AG04449 (cell line): ENCODE results near the gene SOWAHC.
"Not testable (repeated sequence)": the region's sequence is repeated elsewhere in the genome, so short reads cannot be mapped to it uniquely, and the experiment has no call there.

Experiments
- CTCF ChIA-PET: fragments of 350-600 bp; formaldehyde crosslinking; extraction: SDS; loops from one replicate; lab custom pipeline; 2021; ENCODE audit warnings: antibody characterized with exemption; lab: Yijun Ruan, JAX
- POLR2A ChIA-PET: fragments of 400-600, 350-600 bp; formaldehyde crosslinking; extraction: SDS; loops from one replicate; lab custom pipeline; 2020; ENCODE audit warnings: antibody characterized with exemption, inconsistent platforms; lab: Yijun Ruan, JAX
- DNase-seq: peaks from one replicate; pipeline ENCODE4 v3.0.0-alpha.2; 2010; ENCODE audit warnings: low read depth, low spot score
- H3K4me3 ChIP-seq: 2 replicates; pipeline ENCODE4 v1.5.1; 2011; ENCODE audit warnings: low read depth, mild to moderate bottlenecking, control low read depth, low read length
- TF ChIP-seq, protein P1 (sequence below): IDR thresholded peaks from one replicate; pipeline ENCODE4 v1.5.1; 2011; ENCODE audit warnings: mild to moderate bottlenecking, moderate library complexity, low read length, control low read depth, inconsistent platforms; ENCODE audit not compliant: insufficient read depth; ENCODE audit errors: missing control alignments

SOWAHC gene, protein sequence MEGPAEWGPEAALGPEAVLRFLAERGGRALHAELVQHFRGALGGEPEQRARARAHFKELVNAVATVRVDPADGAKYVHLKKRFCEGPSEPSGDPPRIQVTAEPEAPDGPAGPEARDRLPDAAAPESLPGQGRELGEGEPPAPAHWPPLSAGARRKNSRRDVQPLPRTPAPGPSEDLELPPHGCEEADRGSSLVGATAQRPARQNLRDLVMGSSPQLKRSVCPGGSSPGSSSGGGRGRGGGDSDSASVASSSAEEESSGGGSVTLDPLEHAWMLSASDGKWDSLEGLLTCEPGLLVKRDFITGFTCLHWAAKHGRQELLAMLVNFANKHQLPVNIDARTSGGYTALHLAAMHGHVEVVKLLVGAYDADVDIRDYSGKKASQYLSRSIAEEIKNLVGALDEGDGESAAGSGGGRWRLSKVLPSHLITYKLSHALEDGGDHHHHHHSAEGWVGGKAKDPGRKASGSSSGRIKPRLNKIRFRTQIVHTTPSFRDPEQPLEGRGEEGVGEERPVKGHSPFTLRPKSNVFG

DNA sequence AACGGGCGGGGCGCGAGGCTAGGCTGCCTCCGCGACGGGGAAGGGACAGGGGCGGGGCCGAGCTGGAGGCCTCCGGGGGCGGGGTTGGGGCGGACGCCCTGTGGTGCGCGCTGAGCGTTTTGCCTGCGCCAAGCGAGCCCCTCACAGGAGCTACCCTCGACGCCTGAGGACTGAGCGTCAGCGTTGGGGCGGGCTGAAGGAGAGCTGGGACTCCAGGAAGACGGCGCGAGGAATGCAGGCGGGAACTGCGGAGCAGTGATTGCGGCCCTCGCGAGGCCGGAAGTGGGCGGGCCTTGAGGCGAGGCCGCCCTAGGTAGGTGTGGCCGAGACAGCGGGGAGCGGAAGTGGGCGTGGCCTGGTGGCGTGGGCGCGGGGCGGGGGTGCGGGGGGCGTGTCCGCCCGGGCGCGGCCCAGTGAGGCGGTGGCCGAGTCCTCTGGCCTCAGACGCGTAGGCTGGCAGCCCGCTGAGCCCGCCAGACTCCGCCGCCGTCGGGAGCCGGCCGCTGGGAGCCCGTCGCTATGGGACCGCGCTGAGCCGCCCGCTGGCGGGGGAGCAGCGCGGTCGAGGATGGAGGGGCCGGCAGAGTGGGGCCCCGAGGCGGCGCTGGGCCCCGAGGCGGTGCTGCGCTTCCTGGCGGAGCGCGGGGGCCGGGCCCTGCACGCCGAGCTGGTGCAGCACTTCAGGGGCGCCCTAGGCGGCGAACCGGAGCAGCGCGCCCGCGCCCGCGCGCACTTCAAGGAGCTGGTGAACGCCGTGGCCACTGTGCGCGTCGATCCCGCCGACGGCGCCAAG lies at the start of gene SOWAHC, which contains the start of gene SEPTIN10:
Gene SOWAHC, plus strand, starts transcription at position 443 of the 793 bp plus-strand sequence. Its CDS starts 126 bp downstream, at position 569.
Gene SEPTIN10, minus strand, starts transcription at position 45 of the 793 bp plus-strand sequence. CDS start 139 bp downstream, outside the sequence.
- peak; percentile 95 for DNase-seq
- H3K4me3 ChIP-seq: peak within 1 kb of the TSS; percentile 74
- ChIA-PET POLR2A (interaction anchor here (0.5 to 1.2 kb wide), 9 partner anchors 9 to 276 kb away, joined by 3 to 4 read pairs (median 3); no protein-coding TSS in a partner anchor), CTCF (interaction anchor here (0.9 to 1.6 kb wide), 6 partner anchors 9 to 122 kb away, joined by 3 to 4 read pairs (median 3); no protein-coding TSS in a partner anchor)
- TF ChIP-seq, protein P1, sequence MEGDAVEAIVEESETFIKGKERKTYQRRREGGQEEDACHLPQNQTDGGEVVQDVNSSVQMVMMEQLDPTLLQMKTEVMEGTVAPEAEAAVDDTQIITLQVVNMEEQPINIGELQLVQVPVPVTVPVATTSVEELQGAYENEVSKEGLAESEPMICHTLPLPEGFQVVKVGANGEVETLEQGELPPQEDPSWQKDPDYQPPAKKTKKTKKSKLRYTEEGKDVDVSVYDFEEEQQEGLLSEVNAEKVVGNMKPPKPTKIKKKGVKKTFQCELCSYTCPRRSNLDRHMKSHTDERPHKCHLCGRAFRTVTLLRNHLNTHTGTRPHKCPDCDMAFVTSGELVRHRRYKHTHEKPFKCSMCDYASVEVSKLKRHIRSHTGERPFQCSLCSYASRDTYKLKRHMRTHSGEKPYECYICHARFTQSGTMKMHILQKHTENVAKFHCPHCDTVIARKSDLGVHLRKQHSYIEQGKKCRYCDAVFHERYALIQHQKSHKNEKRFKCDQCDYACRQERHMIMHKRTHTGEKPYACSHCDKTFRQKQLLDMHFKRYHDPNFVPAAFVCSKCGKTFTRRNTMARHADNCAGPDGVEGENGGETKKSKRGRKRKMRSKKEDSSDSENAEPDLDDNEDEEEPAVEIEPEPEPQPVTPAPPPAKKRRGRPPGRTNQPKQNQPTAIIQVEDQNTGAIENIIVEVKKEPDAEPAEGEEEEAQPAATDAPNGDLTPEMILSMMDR: no peak

- no peak for DNase-seq
- no peak overlapping the region for H3K4me3 ChIP-seq
- CTCF ChIA-PET: no interaction called here
- TF ChIP-seq, protein P1: no peak
- POLR2A ChIA-PET: no interaction called here
Observed at GRCh38 chr2:109575373-109575772, 38.8 kb upstream of the SOWAHC start.

DNA sequence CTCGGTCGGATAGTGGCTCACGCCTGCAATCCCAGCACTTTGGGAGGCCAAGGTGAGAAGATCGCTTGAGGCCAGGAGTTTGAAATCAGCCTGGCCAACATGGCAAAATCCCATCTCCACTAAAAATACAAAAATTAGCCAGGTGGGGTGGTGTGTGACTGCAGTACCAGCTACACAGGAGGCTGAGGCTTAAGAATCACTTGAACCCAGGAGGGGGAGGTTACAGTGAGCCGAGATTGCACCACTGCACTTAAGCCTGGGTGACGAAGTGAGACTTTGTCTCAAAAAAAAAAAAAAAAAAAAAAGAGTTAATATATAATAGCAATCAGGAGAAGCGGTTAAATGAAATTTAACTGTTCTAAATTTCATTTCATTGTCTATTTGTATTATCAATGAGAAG lies 36.5 kb upstream of the SOWAHC start:
- POLR2A ChIA-PET, DNase-seq, H3K4me3 ChIP-seq, CTCF ChIA-PET: not testable (repeated sequence)

DNA sequence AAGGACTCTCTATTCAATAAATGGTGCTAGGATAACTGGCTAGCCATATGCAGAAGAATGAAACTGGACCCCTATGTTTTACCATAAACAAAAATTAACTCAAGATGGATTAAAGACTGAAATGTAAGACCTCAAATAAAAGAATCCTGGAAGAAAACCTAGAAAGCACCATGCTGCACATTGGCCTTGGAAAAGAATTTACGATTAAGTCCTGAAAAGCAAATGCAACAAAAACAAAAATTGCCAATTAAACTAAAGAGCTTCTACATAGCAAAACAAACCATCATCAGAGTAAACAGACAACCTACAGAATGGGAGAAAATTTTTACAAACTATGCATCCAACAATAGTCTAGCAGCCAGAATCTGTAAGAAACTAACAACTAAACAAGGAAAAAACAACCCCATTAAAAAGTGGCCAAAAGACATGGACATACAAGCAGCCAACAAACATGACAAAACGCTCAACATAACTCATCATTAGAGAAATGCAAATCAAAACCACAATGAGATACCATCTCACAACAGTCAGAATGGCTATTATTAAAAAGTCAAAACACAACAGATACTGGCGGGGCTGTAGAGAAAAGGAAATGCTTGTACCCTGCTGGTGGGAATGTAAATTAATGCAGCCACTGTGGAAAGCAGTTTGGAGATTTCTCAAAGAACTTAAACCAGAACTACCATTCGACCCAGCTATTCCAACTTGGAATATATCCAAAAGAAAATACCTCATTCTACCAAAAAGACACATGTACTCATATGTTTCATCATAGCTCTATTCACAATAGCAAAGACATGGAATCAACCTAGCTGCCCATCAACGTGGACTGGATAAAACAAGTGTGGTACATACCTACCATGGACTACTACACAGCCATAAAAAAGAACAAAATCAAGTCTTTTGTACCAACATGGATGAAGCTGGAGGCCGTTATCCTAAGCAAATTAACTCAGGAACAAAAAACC lies 31.0 kb upstream of the SOWAHC start:
- ChIA-PET POLR2A (no interaction called here), CTCF (interaction anchor here (3.5 kb wide), 1 partner anchor 37 kb away, joined by 14 read pairs; no protein-coding TSS in a partner anchor)
- no peak for DNase-seq

GRCh38 chr2:109586687-109587086 lies 27.5 kb upstream of the SOWAHC start:
- POLR2A ChIA-PET: interaction anchor here (1.0 kb wide), 1 partner anchor 27 kb away, joined by 3 read pairs; the partner anchor contains the start of genes SEPTIN10 and SOWAHC
- no peak for DNase-seq
- CTCF ChIA-PET: interaction anchor here (1.2 kb wide), 1 partner anchor 9 kb away, joined by 3 read pairs; no protein-coding TSS in a partner anchor
- H3K4me3 ChIP-seq: no peak overlapping the region
- TF ChIP-seq, protein P1: no peak

More for the DNA sequence above, 31.0 kb upstream of the SOWAHC start:
- TF ChIP-seq, protein P1: no peak
- no peak overlapping the region for H3K4me3 ChIP-seq
